GM19043 (cell line): ENCODE results near the gene SLC27A6.

ENCODE experiments used
- ATAC-seq: cut with Tn5 transposase; IDR thresholded peaks from one replicate; pipeline ENCODE4 v1.9.1; 2021; ENCODE audit warnings: low read depth; ENCODE audit not compliant: unreplicated experiment

Gene SLC27A6

GRCh38 chr5:129061849-129062248, 96.6 kb downstream of the SLC27A6 start:
- ATAC-seq: no peak

GRCh38 chr5:129063483-129064113, 98.3 kb downstream of the SLC27A6 start:
- no peak for ATAC-seq

GRCh38 chr5:129065721-129066120, 100.4 kb downstream of the SLC27A6 start:
- ATAC-seq: no peak

GRCh38 chr5:129067745-129068144, 102.5 kb downstream of the SLC27A6 start:
- no peak for ATAC-seq

GRCh38 chr5:129069292-129069691, 104.0 kb downstream of the SLC27A6 start:
- ATAC-seq: no peak

GRCh38 chr5:129073111-129073510, 107.8 kb downstream of the SLC27A6 start:
- no peak for ATAC-seq

- no peak for ATAC-seq
Measured at GRCh38 chr5:129074903-129075302, 109.6 kb downstream of the SLC27A6 start.

- no peak for ATAC-seq
Measured at GRCh38 chr5:129077433-129078075, 112.3 kb downstream of the SLC27A6 start.

GRCh38 chr5:129078247-129078646, 113.0 kb downstream of the SLC27A6 start:
- no peak for ATAC-seq

GRCh38 chr5:129078660-129079059, 113.4 kb downstream of the SLC27A6 start:
- ATAC-seq: no peak

GRCh38 chr5:129079496-129079895, 114.2 kb downstream of the SLC27A6 start:
- no peak for ATAC-seq

- ATAC-seq: no peak
Measured at GRCh38 chr5:129080766-129081165, 115.5 kb downstream of the SLC27A6 start.

GRCh38 chr5:129082225-129083136, 117.2 kb downstream of the SLC27A6 start:
- no peak for ATAC-seq
